T-helper 1 cell treated with Interleukin-12 subunit alpha and Interleukin-12 subunit beta and Interleukin-4 antibody, amounts not matched to agents 30 ng/mL and 1 ng/mL, for 36 hours (primary cell): ENCODE measurements around the gene C20orf202. TPM values are rescaled to one million over a fixed set of nuclear protein-coding genes. Genes with fewer than 3 reads are reported as not detected.

Source experiments
- intact Hi-C: fragments of 100-400 bp; cut with micrococcal nuclease; formaldehyde crosslinking; loops from one replicate; pipeline ENCODE4 v1.15.1; 2024
- total RNA-seq: library from RNA; stranded (reverse); gene quantifications from 2 replicates; pipeline ENCODE4 v1.2.3, GENCODE V29; 2022

C20orf202 gene
- total RNA-seq, 1 donor from 2014 or later: not detected

DNA sequence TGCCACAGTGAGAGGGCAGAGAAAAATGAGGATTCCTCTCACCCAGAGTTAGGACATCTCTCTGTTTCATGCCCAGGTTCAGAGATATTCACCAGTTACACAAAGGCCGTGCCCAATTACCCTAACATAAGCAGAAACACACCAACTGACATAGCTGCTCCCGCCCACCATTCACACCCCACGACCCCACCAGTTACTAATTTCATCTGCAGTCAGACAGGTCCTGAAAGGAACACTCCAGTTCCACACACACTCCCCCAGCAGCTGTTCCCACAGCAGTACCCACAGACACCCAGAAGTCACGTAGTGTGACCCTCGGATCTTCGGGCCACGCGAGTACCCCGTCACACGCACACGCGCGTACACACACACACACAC is 19.0 kb upstream of the C20orf202 start:
- intact Hi-C loops: loop anchor here (10.0 kb wide), 2 partner anchors 209 to 369 kb away; no protein-coding TSS in a partner anchor

DNA sequence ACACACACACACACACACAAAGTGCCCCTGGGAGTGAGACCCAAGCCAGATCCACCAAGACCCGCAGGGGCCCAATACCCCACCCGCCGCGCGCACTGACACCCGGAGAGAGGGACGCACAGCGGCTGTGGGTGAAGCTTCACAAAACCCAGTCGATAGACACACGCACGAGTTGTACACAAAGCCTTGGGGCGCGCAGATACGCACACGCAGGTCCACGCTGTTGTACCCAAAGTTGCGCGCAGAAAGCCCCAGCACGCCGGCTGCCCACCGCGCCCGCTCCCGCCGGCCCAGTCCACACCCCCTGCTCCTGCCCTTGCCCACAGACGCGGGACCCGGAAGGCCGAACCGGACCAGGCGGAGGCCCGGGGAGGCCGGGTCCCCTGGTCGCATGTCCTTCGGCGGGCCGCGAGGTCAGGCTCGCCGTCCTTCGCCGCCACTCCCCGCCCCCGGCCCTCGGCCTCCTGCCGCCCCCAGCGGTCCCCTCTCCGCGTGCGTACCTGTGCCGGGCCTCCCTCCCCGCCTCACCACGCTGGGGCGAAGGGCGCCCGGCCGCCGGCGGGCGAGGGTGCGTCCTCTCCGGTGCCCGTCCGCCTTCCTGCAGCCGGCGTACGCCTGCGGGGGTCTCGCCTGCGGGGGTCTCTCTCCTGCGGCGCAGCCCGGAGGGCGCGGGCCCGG is 18.5 kb upstream of the C20orf202 start, which contains the start of gene TMEM74B:
Gene TMEM74B, minus strand, starts transcription at position 344 of the 678 bp plus-strand sequence. CDS start 1,180 bp downstream, outside the sequence.
- intact Hi-C loops: loop anchor here (1.0 to 10.0 kb wide), 3 partner anchors 76 to 370 kb away; no protein-coding TSS in a partner anchor

DNA sequence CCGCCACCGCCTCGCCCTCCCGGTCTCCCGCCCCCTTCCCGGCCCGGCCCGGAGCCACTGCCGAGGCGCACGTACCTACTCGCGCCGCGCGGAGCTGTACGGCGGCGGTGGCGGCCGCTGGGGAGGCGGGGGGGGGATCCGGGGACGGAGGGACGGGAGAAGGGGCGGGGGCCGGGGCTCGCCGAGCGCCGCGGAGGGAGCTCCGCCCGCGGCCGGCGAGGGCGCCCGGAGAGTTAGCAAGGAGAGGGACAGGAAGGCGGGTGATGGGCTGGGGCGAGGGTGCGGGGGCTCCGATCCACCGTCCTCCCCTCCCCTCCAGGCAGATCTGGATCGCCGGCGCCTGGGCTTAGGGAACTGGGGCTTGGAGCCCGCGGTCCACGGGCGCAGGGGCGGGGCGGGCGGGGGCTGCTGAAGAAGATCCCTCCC is 17.9 kb upstream of the C20orf202 start:
- intact Hi-C loops: loop anchor here (1.0 to 10.0 kb wide), 3 partner anchors 77 to 371 kb away; no protein-coding TSS in a partner anchor

DNA sequence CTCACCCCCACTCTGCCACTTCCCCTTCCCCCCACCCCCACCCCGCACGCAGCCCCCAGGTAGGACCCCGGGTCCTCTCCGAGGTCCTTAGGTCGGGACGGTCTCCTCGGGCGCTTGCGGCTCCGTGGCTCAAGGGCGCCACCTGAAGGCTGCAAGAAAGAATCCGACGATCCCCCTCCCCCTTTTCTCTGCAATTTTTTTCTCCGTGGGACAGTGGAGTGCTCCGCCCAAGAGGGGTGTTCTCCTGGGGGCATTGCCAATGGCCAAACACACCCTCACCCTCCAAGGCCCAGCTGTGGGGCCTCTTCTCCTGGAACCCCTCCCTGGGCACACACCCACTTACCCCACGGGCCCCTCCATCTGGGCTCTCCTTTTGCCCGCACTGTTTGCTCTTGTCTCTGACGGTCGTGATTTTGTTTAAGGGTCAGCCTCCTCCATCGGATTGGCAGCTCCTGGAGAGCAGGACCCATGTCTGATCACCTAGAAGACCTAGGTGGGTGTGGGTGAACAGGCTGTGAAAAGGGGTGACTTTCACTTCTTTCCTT is 17.4 kb upstream of the C20orf202 start:
- intact Hi-C loops: loop anchor here (1.0 to 10.0 kb wide), 3 partner anchors 78 to 371 kb away; no protein-coding TSS in a partner anchor

DNA sequence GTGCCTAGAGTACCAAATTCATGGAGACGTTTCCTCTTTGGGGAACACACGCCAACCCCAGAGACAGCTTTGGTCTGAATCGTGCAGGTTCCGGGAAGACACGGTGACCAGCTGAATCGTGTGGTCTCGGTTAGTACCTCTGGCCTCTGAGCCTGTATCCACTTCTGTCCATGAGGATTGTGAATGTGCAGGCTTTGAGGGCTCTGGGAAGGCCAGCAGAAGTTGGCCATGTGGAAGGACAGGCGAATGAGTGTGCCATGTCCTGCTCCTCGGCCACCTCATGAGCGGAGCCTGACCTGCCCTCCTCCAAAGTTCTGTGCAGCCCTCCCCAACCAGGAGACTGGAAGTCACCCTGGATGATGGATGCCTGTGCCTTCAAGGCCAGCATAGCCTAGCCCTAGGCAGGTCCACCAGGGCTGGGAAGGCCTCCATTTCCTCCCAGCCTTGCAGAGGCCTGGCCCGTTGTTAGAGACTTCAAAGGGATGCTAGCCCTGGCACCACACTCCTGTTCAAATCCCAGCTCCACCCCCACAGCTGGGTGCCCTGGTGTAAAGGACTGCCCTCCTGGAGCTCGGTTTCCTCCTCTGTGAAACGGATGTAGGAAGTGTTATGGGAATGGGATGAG is 16.8 kb upstream of the C20orf202 start:
- intact Hi-C loops: loop anchor here (10.0 kb wide), 2 partner anchors 212 to 372 kb away; no protein-coding TSS in a partner anchor

DNA sequence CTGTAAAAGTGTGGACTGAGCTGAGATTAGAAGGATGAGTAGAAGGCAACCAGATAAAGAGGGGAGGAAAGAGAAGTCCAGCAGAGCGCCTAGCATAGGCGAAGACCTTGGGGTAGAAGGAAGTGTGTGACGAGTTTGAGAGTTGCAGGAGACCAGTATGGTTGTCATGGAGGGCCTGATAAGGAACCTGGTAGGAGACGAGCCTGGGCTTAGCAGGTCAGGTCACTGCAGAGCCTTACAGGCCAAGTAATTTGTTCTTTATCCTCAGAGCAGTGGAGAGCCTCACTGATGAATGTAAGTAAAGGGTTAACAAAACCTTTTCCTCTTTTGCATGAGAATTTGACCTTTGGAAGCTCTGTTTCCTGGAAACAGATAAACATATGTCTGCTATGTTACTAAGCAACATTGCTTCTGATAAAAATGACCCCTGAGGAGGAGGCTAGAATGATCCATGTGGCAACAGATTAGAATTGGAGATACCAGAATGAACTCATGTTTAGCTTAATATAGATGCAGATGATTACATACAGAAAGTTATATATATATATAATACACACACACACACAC is 15.6 kb upstream of the C20orf202 start:
- intact Hi-C loops: loop anchor here (10.0 kb wide), 2 partner anchors 213 to 373 kb away; no protein-coding TSS in a partner anchor

DNA sequence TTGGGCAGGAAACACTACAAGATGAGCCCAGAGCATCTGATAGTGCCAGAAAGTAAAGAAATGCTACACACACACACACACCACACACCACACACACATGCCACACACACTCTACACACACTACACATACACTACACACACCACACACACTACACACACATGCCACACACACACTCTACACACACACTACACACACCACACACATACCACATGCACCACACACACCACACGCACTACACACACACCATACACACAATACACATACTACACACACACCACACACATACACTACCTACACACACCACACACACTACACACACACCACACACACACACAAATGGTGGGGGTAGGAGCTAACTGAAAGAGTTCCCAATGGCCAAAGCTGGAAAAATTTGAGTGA is 14.9 kb upstream of the C20orf202 start:
- intact Hi-C loops: loop anchor here (10.0 kb wide), 2 partner anchors 214 to 374 kb away; no protein-coding TSS in a partner anchor

DNA sequence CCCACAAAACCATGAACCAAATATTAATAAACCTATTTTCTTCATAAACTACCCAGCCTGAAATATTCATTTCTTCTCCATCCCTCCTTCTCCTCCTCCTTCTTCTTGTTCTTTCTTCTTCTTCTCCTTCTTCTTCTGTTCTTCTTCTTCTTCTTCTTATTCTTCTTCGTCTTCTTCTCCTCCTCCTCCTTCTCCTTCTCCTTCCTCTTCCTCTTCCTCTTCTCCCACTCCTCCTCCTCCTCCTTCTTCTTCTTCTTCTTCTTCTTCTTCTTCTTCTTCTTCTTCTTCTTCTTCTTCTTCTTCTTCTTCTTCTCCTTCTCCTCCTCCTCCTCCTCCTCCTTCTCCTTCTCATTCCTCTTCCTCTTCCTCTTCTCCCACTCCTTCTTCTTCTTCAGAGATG is 13.4 kb upstream of the C20orf202 start:
- intact Hi-C loops: loop anchor here (10.0 kb wide), 2 partner anchors 215 to 375 kb away; no protein-coding TSS in a partner anchor

DNA sequence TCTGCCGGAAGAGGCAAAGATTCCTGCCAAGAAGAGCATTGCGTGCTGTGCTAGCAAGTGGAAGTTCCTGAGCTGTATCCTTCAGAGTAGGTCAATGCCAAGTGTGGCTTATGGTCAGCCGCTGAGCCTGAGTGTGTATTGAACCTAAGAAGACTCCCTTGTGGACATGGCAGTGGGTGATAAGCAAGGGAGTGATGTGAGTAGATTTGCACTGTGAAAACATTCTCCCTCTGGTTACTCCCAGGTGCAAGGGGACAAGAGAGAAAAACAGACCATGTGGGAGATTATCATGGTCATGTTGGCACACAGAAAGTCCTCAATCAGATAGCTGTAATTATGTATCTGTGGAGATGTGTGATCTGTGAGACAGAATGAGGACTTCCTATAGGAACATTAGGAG is 12.4 kb upstream of the C20orf202 start:
- intact Hi-C loops: no loop called here

DNA sequence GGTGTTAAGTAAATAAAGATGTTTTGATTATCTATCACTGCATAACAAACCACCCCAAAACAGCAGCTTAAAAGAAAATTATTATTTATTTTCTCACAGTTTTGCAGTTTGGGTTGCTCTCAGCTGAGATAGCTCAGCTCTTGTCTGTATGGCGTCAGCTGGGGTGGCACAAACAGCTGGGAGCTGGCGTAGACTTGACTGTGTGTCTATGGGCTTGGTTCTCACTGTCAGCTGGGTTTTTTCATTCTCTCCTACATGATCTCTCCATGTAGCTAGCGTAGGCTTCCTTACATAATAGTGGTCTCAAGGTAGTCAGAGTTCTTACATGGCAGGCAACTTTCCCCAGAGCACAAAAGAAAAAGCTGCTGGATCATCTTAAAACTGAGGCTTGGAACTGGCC is 12.0 kb upstream of the C20orf202 start:
- intact Hi-C loops: no loop called here

DNA sequence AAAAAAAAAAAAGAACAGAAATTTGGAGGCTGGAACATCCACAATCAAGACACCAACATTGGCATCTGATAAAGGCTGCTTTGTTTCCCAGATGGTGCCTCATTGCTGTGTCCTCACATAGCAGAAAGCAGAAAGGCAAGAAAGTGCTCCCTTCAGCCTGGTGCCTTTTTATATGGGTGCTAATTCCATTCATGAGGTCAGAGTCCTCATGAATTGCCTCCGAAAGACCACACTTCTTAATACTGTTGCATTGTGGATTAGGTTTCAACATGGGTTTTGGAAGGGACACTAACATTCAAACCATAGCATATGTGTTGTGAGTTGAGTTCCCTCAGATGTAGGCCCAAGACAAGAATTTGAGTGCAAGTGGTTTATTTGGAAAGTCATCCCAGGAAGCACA is 8.0 kb upstream of the C20orf202 start:
- intact Hi-C loops: no loop called here

DNA sequence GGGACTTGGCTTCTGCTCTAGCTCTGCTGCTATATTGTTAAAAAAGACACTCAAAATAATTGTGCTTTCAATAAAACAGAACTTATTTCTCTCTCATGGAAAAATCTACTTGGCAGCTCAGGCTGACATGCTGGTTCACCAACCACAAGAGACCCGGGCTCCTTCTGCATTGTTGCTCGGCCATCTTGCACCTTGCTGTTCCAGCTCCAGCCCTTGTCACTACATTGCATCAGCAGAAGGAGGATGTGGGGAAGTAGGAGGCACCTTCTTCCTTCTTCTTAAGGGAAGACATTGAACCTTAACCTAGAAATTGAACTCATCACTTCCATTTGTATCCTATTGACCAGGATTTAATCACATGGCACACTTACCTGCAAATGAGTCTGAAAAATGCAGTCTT is 6.6 kb upstream of the C20orf202 start:
- intact Hi-C loops: no loop called here

DNA sequence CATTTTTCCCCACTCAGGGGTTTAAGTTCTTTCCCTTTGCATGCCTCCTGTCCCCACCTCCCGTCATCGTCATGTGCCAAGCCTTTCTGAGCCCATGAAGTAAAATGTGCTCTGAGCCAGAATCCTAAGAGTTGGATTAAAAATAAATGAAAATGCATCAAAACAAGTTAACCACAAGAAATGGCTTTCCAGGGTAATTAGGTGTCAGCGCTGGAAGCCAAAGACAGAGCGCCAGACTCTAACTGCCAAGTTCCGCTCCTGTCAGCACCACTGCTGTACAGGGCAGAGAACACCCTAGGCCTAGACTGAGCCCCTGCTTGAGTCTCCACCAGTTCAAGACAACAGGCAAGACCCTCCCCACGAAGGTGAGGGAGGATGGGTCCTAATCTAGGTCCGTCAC is 5.5 kb upstream of the C20orf202 start:
- intact Hi-C loops: no loop called here

DNA sequence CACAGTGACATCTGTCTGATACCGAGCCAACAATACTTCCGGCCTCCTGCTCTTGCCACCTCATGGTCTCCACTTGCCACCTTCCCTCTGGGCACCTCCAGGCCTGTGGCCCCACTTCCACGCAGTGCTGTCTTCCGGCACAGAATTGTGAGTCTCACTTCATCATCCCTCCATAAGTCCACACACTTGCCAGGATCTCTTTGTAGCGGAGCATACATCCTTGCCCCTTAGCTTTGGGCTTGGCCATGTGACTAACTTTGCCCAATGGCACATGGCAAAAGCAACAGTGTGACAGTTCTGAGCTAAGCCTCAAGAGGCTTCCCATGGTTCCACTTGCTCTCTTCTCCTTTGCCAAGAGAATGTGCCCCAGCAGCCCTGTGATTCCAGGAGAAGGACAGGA is 4.5 kb upstream of the C20orf202 start:
- intact Hi-C loops: no loop called here

DNA sequence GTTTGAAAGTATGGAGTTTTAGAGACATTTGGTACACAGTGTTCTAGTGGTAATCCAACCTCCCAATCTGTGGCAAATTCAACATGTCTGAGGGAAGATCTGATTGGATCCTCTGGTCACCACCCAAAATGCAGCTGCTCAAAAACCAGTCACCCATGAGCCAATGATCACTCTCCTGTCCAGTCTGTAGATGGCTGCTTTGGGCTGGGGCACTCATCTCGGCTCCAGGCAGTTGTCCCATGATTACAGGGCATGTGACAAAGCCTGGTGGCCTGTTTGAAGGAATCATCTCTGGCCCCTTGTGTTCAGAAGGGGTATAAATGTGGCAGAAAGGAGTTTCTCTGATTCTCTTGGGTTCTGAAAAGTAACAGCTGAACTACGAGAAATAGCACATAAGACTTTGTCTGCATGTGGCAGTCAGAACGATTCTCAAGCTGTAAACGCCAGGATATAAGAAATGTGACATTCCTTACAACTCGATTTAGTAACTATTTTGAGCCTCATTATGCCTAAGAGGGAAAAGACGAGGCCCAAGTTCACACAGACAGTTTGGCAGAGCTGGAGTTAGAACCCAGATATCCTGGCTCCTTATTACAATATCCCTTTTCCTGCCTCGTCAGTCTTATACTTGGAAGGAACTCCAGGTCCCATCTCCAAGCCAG is 3.9 kb upstream of the C20orf202 start:
- intact Hi-C loops: no loop called here

DNA sequence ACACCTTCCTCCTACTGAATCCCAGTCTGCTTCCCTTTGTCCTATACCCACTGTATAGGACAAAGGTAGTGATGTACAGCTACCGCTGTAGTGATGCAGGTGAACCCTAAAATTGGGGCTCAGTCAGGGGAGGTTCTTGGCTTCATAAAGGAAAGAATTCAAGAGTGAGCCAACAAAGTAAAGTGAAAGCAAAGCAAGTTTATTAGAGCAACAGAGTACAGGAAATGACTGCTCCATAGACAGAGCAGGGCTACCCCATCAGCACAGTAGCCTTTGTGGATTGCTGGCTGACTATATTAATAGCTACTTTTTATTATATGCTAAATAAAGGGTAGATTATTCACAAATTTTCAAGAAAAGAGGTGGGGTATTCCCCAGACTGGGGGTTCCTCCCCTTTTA is 3.3 kb upstream of the C20orf202 start:
- intact Hi-C loops: no loop called here

DNA sequence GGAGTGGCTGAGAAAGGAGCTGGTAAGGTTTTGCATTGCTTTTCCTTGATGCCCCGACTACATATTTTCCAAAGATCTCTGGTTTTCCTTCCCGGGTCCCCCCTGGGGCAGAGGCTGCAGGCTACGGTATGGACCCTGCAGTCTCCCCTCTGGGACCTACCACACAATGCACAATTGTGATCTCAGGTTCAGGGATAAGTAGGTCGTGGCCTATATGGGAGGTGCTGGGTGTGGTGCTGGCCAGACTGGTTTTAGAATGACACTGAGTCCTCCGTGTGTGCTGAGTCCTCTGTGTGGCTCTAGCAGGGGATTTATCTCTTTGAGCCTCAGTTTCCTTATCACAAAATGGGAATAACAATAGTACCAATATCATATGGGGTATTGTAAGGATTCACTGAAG is 376 bp downstream of the C20orf202 start:
- intact Hi-C loops: no loop called here

DNA sequence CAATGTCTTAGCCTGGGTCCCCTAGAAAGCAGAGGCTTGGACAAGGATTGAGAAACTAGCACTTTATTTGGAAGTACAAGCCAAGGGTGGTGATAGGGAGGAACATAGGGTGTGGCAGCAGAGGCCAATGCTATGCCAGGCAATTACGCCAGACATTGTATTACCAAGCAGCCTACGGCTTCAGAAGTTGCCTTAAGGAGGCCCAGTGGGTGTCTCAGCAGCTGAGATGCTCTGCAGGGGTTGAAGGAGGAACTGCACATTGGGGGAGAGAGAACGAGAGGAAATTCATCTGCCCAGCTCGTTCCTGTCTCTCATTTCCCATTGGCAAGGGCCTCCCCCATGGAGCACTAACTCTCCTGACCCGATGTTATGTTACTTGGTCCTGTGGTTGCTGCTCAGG is 859 bp downstream of the C20orf202 start:
- intact Hi-C loops: no loop called here

DNA sequence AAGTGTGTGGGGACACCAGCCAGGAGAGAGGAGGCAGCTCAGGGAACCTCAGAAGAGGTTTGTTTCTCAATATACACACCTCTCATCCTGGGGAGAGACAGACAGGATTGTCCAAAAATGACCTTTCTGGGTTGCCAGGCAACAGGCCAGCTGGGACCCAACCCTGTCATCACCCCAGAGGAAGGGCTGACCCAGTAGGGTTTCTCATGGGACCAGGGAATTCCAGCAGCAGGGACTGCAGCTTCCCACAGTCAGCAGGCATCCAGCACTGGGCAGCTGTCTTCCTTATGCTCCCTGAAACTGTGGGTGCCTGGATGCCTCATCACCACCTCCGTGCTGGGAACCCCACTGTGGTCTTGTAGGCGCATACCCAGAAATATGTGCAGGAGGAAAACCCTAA is 1.3 kb downstream of the C20orf202 start:
- intact Hi-C loops: no loop called here

DNA sequence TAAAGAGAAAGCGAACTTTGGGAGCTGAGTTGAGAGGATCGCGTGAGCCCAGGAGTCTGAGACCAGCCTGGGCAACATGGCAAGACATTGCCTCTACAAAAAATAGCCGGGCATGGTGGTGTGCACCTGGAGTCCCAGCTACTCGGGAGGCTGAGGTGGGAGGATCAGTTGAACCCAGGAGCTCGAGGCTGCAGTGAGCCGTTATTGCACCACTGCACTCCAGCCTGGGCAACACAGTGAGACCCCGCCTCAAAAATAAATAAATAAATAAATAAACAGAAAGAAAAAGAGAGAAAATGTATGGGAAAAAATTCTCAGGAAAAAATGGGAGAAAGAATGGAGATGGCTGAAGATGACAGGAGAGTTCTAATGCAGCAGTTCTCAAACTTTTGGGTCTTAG is 2.5 kb downstream of the C20orf202 start:
- intact Hi-C loops: no loop called here
